ENCODE data around the gene DUSP5. TPM values are rescaled to one million over a fixed set of nuclear protein-coding genes. Genes with fewer than 3 reads are reported as not detected.

Gene DUSP5
- total and polyA plus RNA-seq, 2 of the 4 experiments (the other 2 are of a cell fraction): 42.1 to 48.1 TPM

DNA sequence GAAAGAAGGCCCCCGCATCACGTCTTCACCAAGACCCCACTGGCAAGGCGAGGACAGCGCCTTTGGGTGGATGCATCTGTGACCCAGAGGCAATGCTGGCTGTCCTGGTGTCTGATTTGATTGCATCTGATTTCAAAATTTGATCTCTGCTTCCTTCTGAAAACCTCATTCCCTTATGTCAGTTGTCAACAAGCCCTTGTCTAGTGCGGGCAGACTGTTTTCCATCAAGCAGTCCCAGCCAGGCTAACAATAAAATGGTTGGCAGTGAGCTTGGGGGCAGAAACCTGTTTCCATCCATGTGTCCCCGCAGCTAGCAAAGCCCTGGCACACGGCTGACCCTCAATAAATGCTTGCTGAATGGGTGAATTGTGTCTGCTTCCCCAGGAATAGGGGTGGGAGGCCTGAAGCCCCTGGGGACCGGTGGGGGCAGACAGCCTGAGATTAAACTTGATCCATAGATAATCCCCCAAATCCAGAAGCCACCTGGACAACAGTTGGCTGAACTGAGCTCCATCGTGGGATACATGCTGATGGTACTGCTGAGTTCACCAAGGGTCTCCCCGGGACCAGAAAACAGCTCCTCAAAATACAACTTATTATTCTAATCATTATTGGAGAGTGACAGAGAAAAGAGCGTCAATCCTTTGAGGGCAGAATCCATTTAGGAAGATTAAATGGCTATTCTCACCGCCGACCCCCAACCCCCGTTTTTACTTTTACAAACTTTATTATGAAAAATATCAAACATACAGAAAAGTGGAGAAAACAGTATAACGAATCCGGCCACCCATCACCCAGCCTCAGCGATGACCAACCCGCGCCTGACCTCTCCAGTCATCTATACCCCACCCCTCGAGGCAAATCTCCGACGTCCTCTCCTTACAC lies 912 bp upstream of the DUSP5 start:
- H3K14ac ChIP-seq (replicated peaks; ENCODE audit: low read depth, low read length): peak overlapping the region; percentile 92
- peak overlapping the region; percentile 95 for H3K23ac ChIP-seq (ENCODE audit: low read depth, low read length)
- H3K27ac ChIP-seq (ENCODE audit: insufficient read depth, low read length): peak overlapping the region; percentile 86
- H3K27me3 ChIP-seq (ENCODE audit: control insufficient read depth, insufficient read depth, low read length): no peaks in the 10 kb centered on the region
- H3K9ac ChIP-seq (ENCODE audit: low read depth, low read length): peak overlapping the region; percentile 93
- H2AK5ac ChIP-seq (ENCODE audit: low read depth, low read length): peak overlapping the region; percentile 79
- peaks cover 18% of the 10 kb centered on the region for H3K9me1 ChIP-seq (ENCODE audit: insufficient read depth, low read length)
- dilution Hi-C loops (cut with HindIII; ENCODE audit: low sequenced_read_pairs, unreplicated experiment) (no loop called here), in situ Hi-C loops (cut with MboI; ENCODE audit: low sequenced_read_pairs) (no loop called here), intact Hi-C loops (cut with micrococcal nuclease) (loop anchor here (1.0 to 2.0 kb wide), 4 partner anchors 70 to 142 kb away; no protein-coding TSS in a partner anchor)
- peak overlapping the region; percentile 71 for H2BK120ac ChIP-seq (ENCODE audit: low read depth, low read length)
- WGBS, 2 experiments (ENCODE audit: extremely low coverage in 2 of 2, insufficient read length in 1 of 2): 0% methylated on average over 1 of the region's 22 CpGs; no CpG with 5 or more reads in 1 of the 2 experiments
- peak overlapping the region; percentile 95 for H2AK9ac ChIP-seq (replicated peaks; ENCODE audit: low read depth, low read length, poor library complexity)
- ChIA-PET POLR2A (ENCODE audit: unreplicated experiment) (no interaction called here), CTCF (no interaction called here)
- peaks cover 13 to 61% of the 10 kb centered on the region in 2 experiments; a peak in 3 of 4 replicates for H3K79me1 ChIP-seq (ENCODE audit: low read depth in 1 of 2, low read length in 2 of 2)
- H3K4me1 ChIP-seq (ENCODE audit: control insufficient read depth, insufficient read depth, low read length): peaks cover 17% of the 10 kb centered on the region
- peak overlapping the region; percentile 90 for H3K4me3 ChIP-seq (ENCODE audit: insufficient read depth, low read depth, low read length)
- H4K20me1 ChIP-seq (ENCODE audit: insufficient read depth, low read length): peaks cover 43% of the 10 kb centered on the region
- H3K4me2 ChIP-seq (ENCODE audit: low read depth, low read length): peak overlapping the region; percentile 97
- H3K56ac ChIP-seq (ENCODE audit: extremely low read depth, insufficient read depth, low read length): peak overlapping the region; percentile 88
- peak overlapping the region; percentile 69; the same call in 2 of the 3 replicates for H2BK15ac ChIP-seq (ENCODE audit: low read depth, low read length)
- H4K5ac ChIP-seq (ENCODE audit: low read depth, low read length): peak overlapping the region; percentile 47
- ATAC-seq (ENCODE audit: low read depth) (no peak), DNase-seq (no peak)
- no peaks in the 10 kb centered on the region for H3K9me3 ChIP-seq (ENCODE audit: control insufficient read depth, insufficient read depth, low read length)
- BruUV-seq (replicated peaks): TSS peak; percentile 87
- peak overlapping the region; percentile 71 for H2BK5ac ChIP-seq (ENCODE audit: low read depth, low read length, poor library complexity, severe bottlenecking)
- no peak for TF ChIP-seq RAD21 (IDR thresholded peaks at IDR 0.05; ENCODE audit: low read length)
- TF ChIP-seq, protein P1, sequence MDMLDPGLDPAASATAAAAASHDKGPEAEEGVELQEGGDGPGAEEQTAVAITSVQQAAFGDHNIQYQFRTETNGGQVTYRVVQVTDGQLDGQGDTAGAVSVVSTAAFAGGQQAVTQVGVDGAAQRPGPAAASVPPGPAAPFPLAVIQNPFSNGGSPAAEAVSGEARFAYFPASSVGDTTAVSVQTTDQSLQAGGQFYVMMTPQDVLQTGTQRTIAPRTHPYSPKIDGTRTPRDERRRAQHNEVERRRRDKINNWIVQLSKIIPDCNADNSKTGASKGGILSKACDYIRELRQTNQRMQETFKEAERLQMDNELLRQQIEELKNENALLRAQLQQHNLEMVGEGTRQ (IDR thresholded peaks at IDR 0.05; ENCODE audit: low read depth, low read length): no peak
- peak; percentile 67 for TF ChIP-seq POLR2A (IDR thresholded peaks at IDR 0.05; ENCODE audit: low read depth, low read length)
- TF ChIP-seq RFX5 (IDR thresholded peaks at IDR 0.05; ENCODE audit: low read depth, low read length): no peak
- TF ChIP-seq, protein P2, sequence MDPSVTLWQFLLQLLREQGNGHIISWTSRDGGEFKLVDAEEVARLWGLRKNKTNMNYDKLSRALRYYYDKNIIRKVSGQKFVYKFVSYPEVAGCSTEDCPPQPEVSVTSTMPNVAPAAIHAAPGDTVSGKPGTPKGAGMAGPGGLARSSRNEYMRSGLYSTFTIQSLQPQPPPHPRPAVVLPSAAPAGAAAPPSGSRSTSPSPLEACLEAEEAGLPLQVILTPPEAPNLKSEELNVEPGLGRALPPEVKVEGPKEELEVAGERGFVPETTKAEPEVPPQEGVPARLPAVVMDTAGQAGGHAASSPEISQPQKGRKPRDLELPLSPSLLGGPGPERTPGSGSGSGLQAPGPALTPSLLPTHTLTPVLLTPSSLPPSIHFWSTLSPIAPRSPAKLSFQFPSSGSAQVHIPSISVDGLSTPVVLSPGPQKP (IDR thresholded peaks at IDR 0.05; ENCODE audit: borderline replicate concordance, low read depth, low read length): no peak
- peak overlapping the region; percentile 17; the same call in 1 of the 2 replicates for H2BK20ac ChIP-seq (ENCODE audit: low read depth, low read length)
- H4K8ac ChIP-seq (ENCODE audit: low read depth in 2 of 2, low read length in 2 of 2): peak overlapping the region; percentile 6 to 62; a peak in 3 of 4 replicates
- peak overlapping the region; percentile 84 for H3K4ac ChIP-seq (ENCODE audit: low read depth, low read length)
- peak overlapping the region; percentile 87 for H2AFZ ChIP-seq (replicated peaks; ENCODE audit: low read length, poor library complexity)
- H3K18ac ChIP-seq (ENCODE audit: low read depth, low read length): peak overlapping the region; percentile 62
- no peaks in the 10 kb centered on the region for H3K36me3 ChIP-seq (ENCODE audit: control insufficient read depth, insufficient read depth, low read length)
- H4K91ac ChIP-seq (ENCODE audit: insufficient read depth, low read depth, low read length): peak overlapping the region; percentile 64
